SK-N-SH (cell line): Measurements from ENCODE around the gene POU2F1. TPM values are rescaled to one million over a fixed set of nuclear protein-coding genes. Genes with fewer than 3 reads are reported as not detected.

Experiments used
- CTCF ChIA-PET: fragments of 300-600, 350-600 bp; formaldehyde crosslinking; extraction: SDS; loops from one replicate; lab custom pipeline; 2021; lab: Yijun Ruan, JAX
- POLR2A ChIA-PET: fragments of 350-600 bp; sonication (Branson Sonifier 250); formaldehyde crosslinking; extraction: SDS; loops from one replicate; lab custom pipeline; 2020; ENCODE audit warnings: antibody characterized with exemption, inconsistent platforms; lab: Yijun Ruan, JAX
- DNase-seq: peaks from one replicate; pipeline ENCODE4 v3.0.0; 2012
- H2AFZ ChIP-seq: fragments of 200-600 bp; sonication (generic); 2 replicates; pipeline ENCODE4 v1.8.1; 2016; ENCODE audit warnings: antibody characterized with exemption, mild to moderate bottlenecking, low read depth
- H3F3A ChIP-seq: fragments of 200-600 bp; sonication (generic); replicated peaks from 2 replicates; pipeline ENCODE3; 2016; ENCODE audit warnings: antibody characterized with exemption, mild to moderate bottlenecking; ENCODE audit not compliant: insufficient read depth
- H3K27ac ChIP-seq, 2 experiments: fragments of 200-500 bp in 1 of 2; fragments of 200-600 bp in 1 of 2; sonication (Bioruptor generic) in 1 of 2; sonication (generic), shearing (Covaris generic) in 1 of 2; 2 replicates each; pipeline versions ENCODE4 v1.5.1 to v1.6.1; 2014 to 2016; ENCODE audit warnings: low read depth in 2 of 2, inconsistent platforms in 1 of 2, low read length in 1 of 2, mild to moderate bottlenecking in 1 of 2, mixed read lengths in 1 of 2
- H3K27me3 ChIP-seq: fragments of 200-600 bp; sonication (generic), shearing (Covaris generic); 2 replicates; pipeline ENCODE4 v1.6.1; 2016; ENCODE audit warnings: mixed run types; ENCODE audit not compliant: insufficient read depth
- H3K36me3 ChIP-seq, 2 experiments: fragments of 200-500 bp in 1 of 2; fragments of 200-600 bp in 1 of 2; sonication (Bioruptor generic) in 1 of 2; sonication (generic) in 1 of 2; replicated peaks in 1 of 2; 2 replicates each; pipeline versions ENCODE3 to v1.5.1; 2014 to 2016; ENCODE audit warnings: low read length in 1 of 2, mild to moderate bottlenecking in 1 of 2; ENCODE audit not compliant: insufficient read depth in 2 of 2, control insufficient read depth in 1 of 2
- H3K4me1 ChIP-seq, 2 experiments: fragments of 200-500 bp in 1 of 2; fragments of 200-600 bp in 1 of 2; sonication (Bioruptor generic) in 1 of 2; sonication (generic), shearing (Covaris generic) in 1 of 2; 2 replicates each; pipeline versions ENCODE4 v1.5.1 to v1.6.1; 2014 to 2016; ENCODE audit warnings: low read depth in 1 of 2, low read length in 1 of 2, mixed run types in 1 of 2; ENCODE audit not compliant: insufficient read depth in 2 of 2, control insufficient read depth in 1 of 2
- H3K4me2 ChIP-seq: fragments of 200-600 bp; sonication (generic), shearing (Covaris generic); 2 replicates; pipeline ENCODE4 v1.6.1; 2017; ENCODE audit warnings: mixed run types
- H3K4me3 ChIP-seq, 2 experiments: fragments of 200-500 bp in 1 of 2; fragments of 200-600 bp in 1 of 2; sonication (Bioruptor generic) in 1 of 2; sonication (generic), shearing (Covaris generic) in 1 of 2; 2 replicates each; pipeline versions ENCODE4 v1.5.1 to v1.8.1; 2014 to 2016; ENCODE audit warnings: low read depth in 2 of 2, inconsistent platforms in 1 of 2, low read length in 1 of 2, mild to moderate bottlenecking in 1 of 2, mixed read lengths in 1 of 2, moderate library complexity in 1 of 2
- H3K79me2 ChIP-seq: fragments of 200-600 bp; sonication (generic); 2 replicates; pipeline ENCODE4 v1.8.1; 2017; ENCODE audit warnings: mild to moderate bottlenecking; ENCODE audit not compliant: insufficient read depth
- H3K9ac ChIP-seq: fragments of 200-600 bp; sonication (generic); 2 replicates; pipeline ENCODE4 v1.6.1; 2017; ENCODE audit warnings: mixed run types
- H3K9me2 ChIP-seq: fragments of 200-600 bp; sonication (generic); 2 replicates; pipeline ENCODE4 v1.6.1; 2017; ENCODE audit warnings: mixed run types
- H3K9me3 ChIP-seq: fragments of 200-600 bp; sonication (generic); 2 replicates; pipeline ENCODE4 v1.6.1; 2017; ENCODE audit warnings: mixed run types, mild to moderate bottlenecking, moderate library complexity
- H4K20me1 ChIP-seq: fragments of 200-600 bp; sonication (generic); 2 replicates; pipeline ENCODE4 v1.6.1; 2017; ENCODE audit warnings: mild to moderate bottlenecking, mixed run types; ENCODE audit not compliant: insufficient read depth
- CHD2 ChIP-seq: fragments of 150-350 bp; IDR thresholded peaks from 2 replicates; pipeline ENCODE4 v1.6.1; 2018; ENCODE audit warnings: low read length; ENCODE audit not compliant: partially characterized antibody
- CTCF ChIP-seq: fragments of 200-600 bp; sonication (generic); IDR thresholded peaks from 2 replicates; pipeline ENCODE4 v1.6.1; 2017; ENCODE audit warnings: antibody characterized with exemption, mild to moderate bottlenecking, moderate library complexity
- EZH2phosphoT487 ChIP-seq: fragments of 200-600 bp; sonication (generic); IDR thresholded peaks from 2 replicates; pipeline ENCODE4 v1.6.1; 2017; ENCODE audit warnings: low read depth, mixed run types, mild to moderate bottlenecking, antibody characterized with exemption, moderate library complexity, borderline replicate concordance
- FOXM1 ChIP-seq: IDR thresholded peaks from 2 replicates; pipeline ENCODE4 v1.4.0; 2012; ENCODE audit warnings: low read depth, mild to moderate bottlenecking
- GABPA ChIP-seq: IDR thresholded peaks from 2 replicates; pipeline ENCODE4 v1.4.0; 2012; ENCODE audit warnings: low read depth, mild to moderate bottlenecking
- GATA2 ChIP-seq: sonication (generic); formaldehyde crosslinking; IDR thresholded peaks from 2 replicates; pipeline ENCODE4 v1.5.0; 2020; ENCODE audit warnings: mild to moderate bottlenecking, missing genetic modification reagents
- IRF3 ChIP-seq: fragments of 150-350 bp; IDR thresholded peaks from 2 replicates; pipeline ENCODE4 v1.6.1; 2016; ENCODE audit warnings: mild to moderate bottlenecking, low read depth, low read length
- MAX ChIP-seq: IDR thresholded peaks from 2 replicates; pipeline ENCODE4 v1.4.0; 2012; ENCODE audit warnings: low read depth
- NFIC ChIP-seq: IDR thresholded peaks from 2 replicates; pipeline ENCODE4 v1.4.0; 2012; ENCODE audit warnings: borderline replicate concordance
- PBX3 ChIP-seq: IDR thresholded peaks from 2 replicates; pipeline ENCODE4; 2012
- RAD21 ChIP-seq: IDR thresholded peaks from 2 replicates; pipeline ENCODE4 v1.6.1; 2012; ENCODE audit warnings: mild to moderate bottlenecking, low read length
- RCOR1 ChIP-seq: fragments of 150-350 bp; IDR thresholded peaks from 2 replicates; pipeline ENCODE4 v1.6.1; 2017; ENCODE audit warnings: antibody characterized with exemption, low read length
- RXRA ChIP-seq: IDR thresholded peaks from 2 replicates; pipeline ENCODE4 v1.4.0; 2012; ENCODE audit warnings: low read depth, mild to moderate bottlenecking, borderline replicate concordance
- SMC3 ChIP-seq: IDR thresholded peaks from 2 replicates; pipeline ENCODE4 v1.6.1; 2012; ENCODE audit warnings: low read depth, low read length, improper control_type of control experiment
- TAF1 ChIP-seq: IDR thresholded peaks from 2 replicates; pipeline ENCODE4 v1.6.1; 2012; ENCODE audit warnings: low read depth, mild to moderate bottlenecking, low read length, moderate library complexity, borderline replicate concordance
- TCF12 ChIP-seq: IDR thresholded peaks from 2 replicates; pipeline ENCODE4 v1.4.0; 2012
- USF2 ChIP-seq: fragments of 150-350 bp; IDR thresholded peaks from 2 replicates; pipeline ENCODE4 v1.6.1; 2017; ENCODE audit warnings: antibody characterized with exemption, low read length, low read depth, borderline replicate concordance
- YY1 ChIP-seq: IDR thresholded peaks from 2 replicates; pipeline ENCODE4 v1.4.0; 2012; ENCODE audit warnings: low read depth, mild to moderate bottlenecking
- ZBTB33 ChIP-seq: IDR thresholded peaks from 2 replicates; pipeline ENCODE4 v1.4.0; 2012; ENCODE audit warnings: low read depth, borderline replicate concordance
- WGBS: methylation state at CpG from one replicate; pipeline ENCODE4 v1.1.6; 2017; ENCODE audit warnings: low lambda C conversion rate; 5-methylcytosine and 5-hydroxymethylcytosine counted together
- polyA plus RNA-seq, 3 experiments: library from polyadenylated mRNA; depleted of rRNA; stranded (reverse); fragments of >200 nt; gene quantifications; 2 replicates each; pipeline ENCODE4 v1.2.3, GENCODE V29; 2012

The POU2F1 gene
- polyA plus RNA-seq, 1 of the 3 experiments (the other 2 are of a cell fraction), result 1.2 TPM

GRCh38 chr1:167184081-167184480 is 36.6 kb upstream of the POU2F1 start:
- Histone ChIP-seq H3K9ac (no peak overlapping the region), H3K79me2 (no peaks in the 10 kb centered on the region), H3K27me3 (no peaks in the 10 kb centered on the region), H2AFZ (no peak overlapping the region), H3K9me3 (no peaks in the 10 kb centered on the region), H3K27ac (no peak overlapping the region), H3K4me1 (peaks cover 0 to 2% of the 10 kb centered on the region in 2 experiments; a peak in 1 of 4 replicates), H4K20me1 (no peaks in the 10 kb centered on the region), H3K4me2 (no peak overlapping the region), H3F3A (no peaks in the 10 kb centered on the region), H3K36me3 (no peaks in the 10 kb centered on the region), H3K4me3 (no peak overlapping the region), H3K9me2 (no peaks in the 10 kb centered on the region)
- DNase-seq, result no peak
- TF ChIP-seq MAX (no peak), SMC3 (no peak), GABPA (no peak), RCOR1 (no peak), EZH2phosphoT487 (no peak), IRF3 (no peak), RAD21 (no peak), USF2 (no peak), NFIC (no peak), YY1 (no peak), TCF12 (no peak), GATA2 (CRISPR knock-in tag) (no peak), CTCF (no peak)
- ChIA-PET CTCF (interaction anchor here (0.7 kb wide), 1 partner anchor 274 kb away, joined by 3 read pairs; no protein-coding TSS in a partner anchor), POLR2A (no interaction called here)
- WGBS, result 20% methylated on average over 2 of the region's 2 CpGs

- Histone ChIP-seq H3K4me2 (no peak overlapping the region), H3K4me3 (no peak overlapping the region), H3K36me3 (no peaks in the 10 kb centered on the region), H3K4me1 (peaks cover 0 to 2% of the 10 kb centered on the region in 2 experiments; a peak in 1 of 4 replicates), H3K9ac (no peak overlapping the region), H2AFZ (no peak overlapping the region), H4K20me1 (no peaks in the 10 kb centered on the region), H3K79me2 (no peaks in the 10 kb centered on the region), H3K27ac (no peak overlapping the region), H3K9me2 (no peaks in the 10 kb centered on the region), H3K27me3 (no peaks in the 10 kb centered on the region), H3F3A (no peaks in the 10 kb centered on the region), H3K9me3 (no peaks in the 10 kb centered on the region)
- peak; percentile 12 for DNase-seq
- ChIA-PET CTCF (interaction anchor here (0.6 kb wide), 1 partner anchor 13 kb away, joined by 3 read pairs; no protein-coding TSS in a partner anchor), POLR2A (no interaction called here)
- 70% methylated on average over 3 of the region's 3 CpGs for WGBS
- no peak for TF ChIP-seq ZBTB33
- no peak for TF ChIP-seq FOXM1
- no peak for TF ChIP-seq CHD2
- TF ChIP-seq GATA2 (CRISPR knock-in tag), result no peak
- no peak for TF ChIP-seq GABPA
- no peak for TF ChIP-seq PBX3
- no peak for TF ChIP-seq RXRA
- no peak for TF ChIP-seq TAF1
- no peak for TF ChIP-seq SMC3
- TF ChIP-seq RAD21, result no peak
- TF ChIP-seq YY1, result no peak
- TF ChIP-seq CTCF, result no peak
These were observed 35.6 kb upstream of the POU2F1 start for GRCh38 chr1:167185062-167185461.
